Osteoblast (primary cell): ENCODE results near the gene NEK9. TPM values are rescaled to one million over a fixed set of nuclear protein-coding genes. Genes with fewer than 3 reads are reported as not detected.

Experiments used
- DNase-seq: peaks from one replicate; pipeline ENCODE4 v3.0.0; 2011; ENCODE audit warnings: low spot score, mixed read lengths; ENCODE audit not compliant: insufficient read length; ENCODE audit errors: missing footprints
- H2AFZ ChIP-seq: 2 replicates; pipeline ENCODE4 v1.6.0; 2011; ENCODE audit warnings: mild to moderate bottlenecking, low read length
- H3K27ac ChIP-seq: 2 replicates; pipeline ENCODE4 v1.5.1; 2011; ENCODE audit warnings: mild to moderate bottlenecking, low read depth, low read length, moderate library complexity
- H3K27me3 ChIP-seq: 2 replicates; pipeline ENCODE4 v1.6.0; 2012; ENCODE audit warnings: mild to moderate bottlenecking, control low read depth, inconsistent platforms, low read length, moderate library complexity; ENCODE audit not compliant: insufficient read depth
- H3K36me3 ChIP-seq: 2 replicates; pipeline ENCODE4 v1.5.1; 2011; ENCODE audit warnings: mild to moderate bottlenecking, low read length, control low read depth, moderate library complexity; ENCODE audit not compliant: insufficient read depth
- H3K4me1 ChIP-seq: 2 replicates; pipeline ENCODE4 v1.5.1; 2011; ENCODE audit warnings: mild to moderate bottlenecking, low read length, control low read depth, moderate library complexity; ENCODE audit not compliant: insufficient read depth
- H3K4me2 ChIP-seq: 2 replicates; pipeline ENCODE4 v1.6.0; 2011; ENCODE audit warnings: mild to moderate bottlenecking, low read length; ENCODE audit not compliant: insufficient read depth
- H3K4me3 ChIP-seq: fragments of 200-600 bp; sonication (generic); 3 replicates; pipeline ENCODE4 v1.5.1; 2012; ENCODE audit warnings: mild to moderate bottlenecking, low read length, inconsistent platforms; ENCODE audit not compliant: insufficient read depth
- H3K79me2 ChIP-seq: 2 replicates; pipeline ENCODE4 v1.6.0; 2012; ENCODE audit warnings: mild to moderate bottlenecking, low read length, control low read depth, inconsistent platforms; ENCODE audit not compliant: insufficient read depth
- H3K9me3 ChIP-seq: 2 replicates; pipeline ENCODE4 v1.5.1; 2011; ENCODE audit warnings: low read depth, low read length, control low read depth
- H4K20me1 ChIP-seq: 2 replicates; pipeline ENCODE4 v1.6.0; 2012; ENCODE audit warnings: mild to moderate bottlenecking, low read length, control low read depth; ENCODE audit not compliant: insufficient read depth
- CTCF ChIP-seq: IDR thresholded peaks from 2 replicates; pipeline ENCODE4 v1.5.1; 2011; ENCODE audit warnings: mild to moderate bottlenecking, low read depth, low read length, moderate library complexity; ENCODE audit errors: extremely low read depth
- total RNA-seq: library from RNA; depleted of rRNA; stranded (reverse); fragments of >200 nt; gene quantifications from 2 replicates; pipeline ENCODE4 v1.2.3, GENCODE V29; 2012

The NEK9 gene
- total RNA-seq: 42.7 and 44.5 TPM in 2 replicates

GRCh38 chr14:75126679-75127473 is at the start of gene NEK9:
TSS of gene NEK9 (minus strand) at chr14:75127048. CDS start at chr14:75126921, 127 bp downstream.
- H4K20me1 ChIP-seq: no peaks in the 10 kb centered on the region
- H3K4me2 ChIP-seq: peak within 1 kb of the TSS; percentile 87
- H3K4me3 ChIP-seq: peak within 1 kb of the TSS; percentile 90
- TF ChIP-seq CTCF: no peak
- peaks cover 30% of the 10 kb centered on the region for H3K4me1 ChIP-seq
- H3K36me3 ChIP-seq: peaks cover 2% of the 10 kb centered on the region
- peak within 1 kb of the TSS; percentile 93 for H2AFZ ChIP-seq
- H3K27me3 ChIP-seq: no peaks in the 10 kb centered on the region
- H3K27ac ChIP-seq: peak within 1 kb of the TSS; percentile 93
- H3K79me2 ChIP-seq: peaks cover 33% of the 10 kb centered on the region
- DNase-seq: peak; percentile 96
- no peaks in the 10 kb centered on the region for H3K9me3 ChIP-seq

- no peaks in the 10 kb centered on the region for H3K9me3 ChIP-seq
- peaks cover 34% of the 10 kb centered on the region for H4K20me1 ChIP-seq
- peak within 1 kb of the TSS; percentile 93 for H2AFZ ChIP-seq
- no peak for TF ChIP-seq CTCF
- peaks cover 51% of the 10 kb centered on the region for H3K79me2 ChIP-seq
- peak; percentile 90 for DNase-seq
- H3K36me3 ChIP-seq: no peaks in the 10 kb centered on the region
- no peaks in the 10 kb centered on the region for H3K4me1 ChIP-seq
- peak within 1 kb of the TSS; percentile 94 for H3K4me3 ChIP-seq
- H3K4me2 ChIP-seq: peak within 1 kb of the TSS; percentile 96
- peak within 1 kb of the TSS; percentile 99 for H3K27ac ChIP-seq
- H3K27me3 ChIP-seq: no peaks in the 10 kb centered on the region
Measured at GRCh38 chr14:75176142-75176820, 49.4 kb upstream of the NEK9 start, which contains the start of gene TMED10. TSS of gene TMED10 (minus strand) at chr14:75176612. CDS start at chr14:75176579, 33 bp downstream.

GRCh38 chr14:75175677-75176141 is 48.9 kb upstream of the NEK9 start:
- no peaks in the 10 kb centered on the region for H3K36me3 ChIP-seq
- peak overlapping the region; percentile 90 for H2AFZ ChIP-seq
- peak overlapping the region; percentile 94 for H3K4me3 ChIP-seq
- H3K9me3 ChIP-seq: no peaks in the 10 kb centered on the region
- peak overlapping the region; percentile 96 for H3K4me2 ChIP-seq
- H3K27me3 ChIP-seq: no peaks in the 10 kb centered on the region
- TF ChIP-seq CTCF: no peak
- H4K20me1 ChIP-seq: peaks cover 40% of the 10 kb centered on the region
- no peak for DNase-seq
- H3K79me2 ChIP-seq: peaks cover 57% of the 10 kb centered on the region
- peak overlapping the region; percentile 99 for H3K27ac ChIP-seq
- no peaks in the 10 kb centered on the region for H3K4me1 ChIP-seq

GRCh38 chr14:75174066-75174465 is 47.2 kb upstream of the NEK9 start:
- Histone ChIP-seq H3K4me3 (no peak overlapping the region), H4K20me1 (peaks cover 52% of the 10 kb centered on the region), H3K36me3 (no peaks in the 10 kb centered on the region), H3K27ac (no peak overlapping the region), H3K79me2 (peaks cover 74% of the 10 kb centered on the region), H3K27me3 (no peaks in the 10 kb centered on the region), H2AFZ (no peak overlapping the region), H3K9me3 (no peaks in the 10 kb centered on the region), H3K4me2 (peak overlapping the region; percentile 96), H3K4me1 (no peaks in the 10 kb centered on the region)
- TF ChIP-seq CTCF: no peak
- no peak for DNase-seq
